ENCODE measurements around the gene NEMP1.

DNA sequence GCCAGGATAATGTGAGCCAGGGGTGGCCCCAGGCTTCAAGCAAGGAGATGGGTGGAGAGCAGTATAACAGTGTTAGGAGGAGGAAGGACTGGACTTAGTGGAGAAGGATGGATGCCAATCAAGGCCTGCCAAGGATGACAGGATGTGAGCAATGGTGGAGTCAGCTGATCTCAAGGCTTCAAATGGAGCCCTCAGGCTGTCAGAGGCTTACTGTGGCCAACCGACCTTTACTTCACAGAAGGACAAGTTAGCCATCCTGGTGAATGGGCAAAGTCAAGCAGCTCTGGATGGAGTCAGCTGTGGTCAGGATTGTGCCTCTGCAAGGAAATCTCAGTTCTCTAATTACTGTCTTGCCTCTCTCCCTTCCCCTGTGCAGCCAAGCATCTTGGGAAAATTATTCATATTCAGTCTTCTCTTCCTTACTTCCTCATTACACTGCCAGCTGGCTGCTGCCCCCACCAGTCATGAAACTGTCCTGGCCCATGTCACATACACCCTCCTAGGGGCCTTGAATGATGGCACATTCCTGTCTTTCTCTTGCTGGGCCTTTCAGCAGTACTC, 40.2 kb upstream of the NEMP1 start:
- TF ChIP-seq CTCF (IDR thresholded peaks at IDR 0.05), result no peak
- no peak for TF ChIP-seq POLR2AphosphoS5 (IDR thresholded peaks at IDR 0.05)
- no peak for TF ChIP-seq POLR2A (IDR thresholded peaks at IDR 0.05; ENCODE audit: low read depth)
- TF ChIP-seq EP300 (IDR thresholded peaks at IDR 0.05), result no peak

All from esophagus muscularis mucosa (tissue), 4 donors.